Measurements from ENCODE around the gene FKBP2. TPM values are rescaled to one million over a fixed set of nuclear protein-coding genes. Genes with fewer than 3 reads are reported as not detected.
A peak's percentile ranks its signal among the peaks of the same experiment; 100 is the strongest.

The FKBP2 gene
- total RNA-seq, 8 experiments from 2014 or later, result 61.8 to 156 (median 85.0) TPM

- no peak for ATAC-seq (replicated peaks in 6 of 8)
- in situ Hi-C loops (cut with MboI; ENCODE audit: low pct_unique_long_range_greater_than_20kb in 2 of 9, low sequenced_read_pairs in 9 of 9, unreplicated experiment in 9 of 9), result no loop called here
- Histone ChIP-seq H3K27ac (no peak overlapping the region), H3K4me3 (peak overlapping the region in 4 of 5 donors; percentile 62 to 68 (median 64)), H3K4me1 (replicated peaks in 1 of 2) (peaks cover 26 to 38% of the 10 kb centered on the region in 2 donors)
- 80 to 96% (median 94%) methylated on average over 4 to 7 of the region's 7 CpGs; no CpG with 5 or more reads in 7 of the 10 experiments for WGBS, 10 experiments
Observed at GRCh38 chr11:64231546-64231945, 9.3 kb upstream of the FKBP2 start.

GRCh38 chr11:64232182-64232966, 8.5 kb upstream of the FKBP2 start:
- ATAC-seq (replicated peaks in 6 of 8), result no peak
- H3K27ac ChIP-seq, result no peak overlapping the region
- peaks cover 18 to 31% of the 10 kb centered on the region in 2 donors for H3K4me1 ChIP-seq (replicated peaks in 1 of 2)
- H3K4me3 ChIP-seq, result no peak overlapping the region
- in situ Hi-C loops (cut with MboI; ENCODE audit: low pct_unique_long_range_greater_than_20kb in 2 of 9, low sequenced_read_pairs in 9 of 9, unreplicated experiment in 9 of 9), result no loop called here
- whole genome bisulfite sequencing, 10 experiments, result 20 to 95% (median 83%) methylated on average over 1 to 8 of the region's 15 CpGs; no CpG with 5 or more reads in 4 of the 10 experiments

- in situ Hi-C loops (cut with MboI; ENCODE audit: low pct_unique_long_range_greater_than_20kb in 2 of 9, low sequenced_read_pairs in 9 of 9, unreplicated experiment in 9 of 9), result no loop called here
- no peak overlapping the region for H3K4me3 ChIP-seq
- no peak for ATAC-seq (replicated peaks in 6 of 8)
- WGBS, 10 experiments, result 30 to 100% (median 91%) methylated on average over 1 to 8 of the region's 8 CpGs; no CpG with 5 or more reads in 1 of the 10 experiments
- no peak overlapping the region for H3K27ac ChIP-seq
- peaks cover 15 to 29% of the 10 kb centered on the region in 2 donors for H3K4me1 ChIP-seq (replicated peaks in 1 of 2)
Observed at GRCh38 chr11:64232967-64233315, 8.0 kb upstream of the FKBP2 start.

- in situ Hi-C loops (cut with MboI; ENCODE audit: low pct_unique_long_range_greater_than_20kb in 2 of 9, low sequenced_read_pairs in 9 of 9, unreplicated experiment in 9 of 9), result no loop called here
- ATAC-seq (replicated peaks in 6 of 8), result peak; percentile 27 to 50 (median 46)
- Histone ChIP-seq H3K4me3 (peak within 1 kb of the TSS; percentile 38 to 66 (median 53)), H3K4me1 (replicated peaks in 1 of 2) (peaks cover 14 to 29% of the 10 kb centered on the region in 2 donors), H3K27ac (peak within 1 kb of the TSS; percentile 42 to 77)
- 0 to 7% (median 5%) methylated on average over 1 to 10 of the region's 62 CpGs; no CpG with 5 or more reads in 7 of the 10 experiments for WGBS, 10 experiments
Observed at GRCh38 chr11:64233913-64234586, 6.8 kb upstream of the FKBP2 start, which contains the start of gene VEGFB. TSS of gene VEGFB (plus strand) at chr11:64234584. CDS start at chr11:64234834, 250 bp downstream.

GRCh38 chr11:64234647-64235379, 6.1 kb upstream of the FKBP2 start:
- ATAC-seq (replicated peaks in 6 of 8), result peak; percentile 14 to 45 (median 38)
- Histone ChIP-seq H3K27ac (peak overlapping the region; percentile 42 to 77), H3K4me1 (replicated peaks in 1 of 2) (peaks cover 8 to 25% of the 10 kb centered on the region in 2 donors), H3K4me3 (peak overlapping the region; percentile 38 to 66 (median 53))
- 0% methylated on average over 1 of the region's 80 CpGs; no CpG with 5 or more reads in 9 of the 10 experiments for WGBS, 10 experiments
- in situ Hi-C loops (cut with MboI; ENCODE audit: low pct_unique_long_range_greater_than_20kb in 2 of 9, low sequenced_read_pairs in 9 of 9, unreplicated experiment in 9 of 9), result no loop called here

- ATAC-seq (replicated peaks in 6 of 8), result no peak
- peaks cover 13 to 30% of the 10 kb centered on the region in 2 donors for H3K4me1 ChIP-seq (replicated peaks in 1 of 2)
- in situ Hi-C loops (cut with MboI; ENCODE audit: low pct_unique_long_range_greater_than_20kb in 2 of 9, low sequenced_read_pairs in 9 of 9, unreplicated experiment in 9 of 9), result no loop called here
- H3K4me3 ChIP-seq, result peak overlapping the region; percentile 38 to 66 (median 53)
- 67 to 98% (median 79%) methylated on average over 1 to 6 of the region's 12 CpGs; no CpG with 5 or more reads in 7 of the 10 experiments for WGBS, 10 experiments
- H3K27ac ChIP-seq, result peak overlapping the region in 1 of 2 donors; percentile 77
Observed at GRCh38 chr11:64235437-64236161, 5.3 kb upstream of the FKBP2 start.

- WGBS, 10 experiments, result 77 to 100% methylated on average over 1 to 4 of the region's 12 CpGs; no CpG with 5 or more reads in 8 of the 10 experiments
- Histone ChIP-seq H3K27ac (no peak overlapping the region), H3K4me3 (no peak overlapping the region), H3K4me1 (replicated peaks in 1 of 2) (peaks cover 9 to 27% of the 10 kb centered on the region in 2 donors)
- no peak for ATAC-seq (replicated peaks in 6 of 8)
- in situ Hi-C loops (cut with MboI; ENCODE audit: low pct_unique_long_range_greater_than_20kb in 2 of 9, low sequenced_read_pairs in 9 of 9, unreplicated experiment in 9 of 9), result no loop called here
Observed at GRCh38 chr11:64237484-64237951, 3.4 kb upstream of the FKBP2 start.

- no peak for ATAC-seq (replicated peaks in 6 of 8)
- Histone ChIP-seq H3K4me1 (replicated peaks in 1 of 2) (peaks cover 11 to 30% of the 10 kb centered on the region in 2 donors), H3K27ac (no peak overlapping the region), H3K4me3 (no peak overlapping the region)
- in situ Hi-C loops (cut with MboI; ENCODE audit: low pct_unique_long_range_greater_than_20kb in 2 of 9, low sequenced_read_pairs in 9 of 9, unreplicated experiment in 9 of 9), result no loop called here
- 83 to 100% (median 100%) methylated on average over 1 to 7 of the region's 9 CpGs; no CpG with 5 or more reads in 5 of the 10 experiments for WGBS, 10 experiments
Observed at GRCh38 chr11:64238076-64238475, 2.8 kb upstream of the FKBP2 start.

GRCh38 chr11:64238999-64239398, 1.9 kb upstream of the FKBP2 start:
- ATAC-seq (replicated peaks in 6 of 8), result no peak
- Histone ChIP-seq H3K4me1 (replicated peaks in 1 of 2) (peaks cover 11 to 23% of the 10 kb centered on the region in 2 donors), H3K27ac (no peak overlapping the region), H3K4me3 (no peak overlapping the region)
- in situ Hi-C loops (cut with MboI; ENCODE audit: low pct_unique_long_range_greater_than_20kb in 2 of 9, low sequenced_read_pairs in 9 of 9, unreplicated experiment in 9 of 9), result no loop called here
- WGBS, 10 experiments, result 53 to 100% (median 88%) methylated on average over 1 to 4 of the region's 5 CpGs; no CpG with 5 or more reads in 3 of the 10 experiments

- Histone ChIP-seq H3K4me3 (peak overlapping the region; percentile 52 to 81 (median 65)), H3K4me1 (replicated peaks in 1 of 2) (peaks cover 11 to 22% of the 10 kb centered on the region in 2 donors), H3K27ac (peak overlapping the region; percentile 90 to 99)
- WGBS, 10 experiments, result 0 to 100% (median 68%) methylated on average over 1 to 8 of the region's 11 CpGs; no CpG with 5 or more reads in 1 of the 10 experiments
- no peak for ATAC-seq (replicated peaks in 6 of 8)
- in situ Hi-C loops (cut with MboI; ENCODE audit: low pct_unique_long_range_greater_than_20kb in 2 of 9, low sequenced_read_pairs in 9 of 9, unreplicated experiment in 9 of 9), result no loop called here
Observed at GRCh38 chr11:64239662-64240434, 1.0 kb upstream of the FKBP2 start.

- no CpG with 5 or more reads among the region's 24 CpGs for WGBS, 10 experiments
- ATAC-seq (replicated peaks in 6 of 8), result peak; percentile 64 to 82 (median 80)
- in situ Hi-C loops (cut with MboI; ENCODE audit: low pct_unique_long_range_greater_than_20kb in 2 of 9, low sequenced_read_pairs in 9 of 9, unreplicated experiment in 9 of 9), result no loop called here
- peak overlapping the region; percentile 90 to 99 for H3K27ac ChIP-seq
- peaks cover 11 to 17% of the 10 kb centered on the region in 2 donors for H3K4me1 ChIP-seq (replicated peaks in 1 of 2)
- peak overlapping the region; percentile 52 to 81 (median 65) for H3K4me3 ChIP-seq
Observed at GRCh38 chr11:64241241-64241490, 271 bp downstream of the FKBP2 start.
